Right lobe of liver (tissue), 4 donors: ENCODE measurements around the gene ZNF362.

Source experiments
- POLR2A ChIP-seq: fragments of 450-650 bp; IDR thresholded peaks from one replicate; pipeline ENCODE4 v1.6.1; 2017; ENCODE audit warnings: antibody characterized with exemption, mild to moderate bottlenecking
- TF ChIP-seq, protein P1 (sequence below), 4 donors: fragments of 200-600 bp in 3 of 4; fragments of 450-650 bp in 1 of 4; IDR thresholded peaks; one replicate each; pipeline versions ENCODE4 v1.5.1 to v1.8.0; 2016 to 2022; ENCODE audit warnings: antibody characterized with exemption in 4 of 4, mild to moderate bottlenecking in 2 of 4
- donor health status: DM: no; HTN: no; CAD: no.
- donor health status: DM: no; HTN: no; CAD: no.
- donor health status: DM: no; HTN: yes; CAD: no.

DNA sequence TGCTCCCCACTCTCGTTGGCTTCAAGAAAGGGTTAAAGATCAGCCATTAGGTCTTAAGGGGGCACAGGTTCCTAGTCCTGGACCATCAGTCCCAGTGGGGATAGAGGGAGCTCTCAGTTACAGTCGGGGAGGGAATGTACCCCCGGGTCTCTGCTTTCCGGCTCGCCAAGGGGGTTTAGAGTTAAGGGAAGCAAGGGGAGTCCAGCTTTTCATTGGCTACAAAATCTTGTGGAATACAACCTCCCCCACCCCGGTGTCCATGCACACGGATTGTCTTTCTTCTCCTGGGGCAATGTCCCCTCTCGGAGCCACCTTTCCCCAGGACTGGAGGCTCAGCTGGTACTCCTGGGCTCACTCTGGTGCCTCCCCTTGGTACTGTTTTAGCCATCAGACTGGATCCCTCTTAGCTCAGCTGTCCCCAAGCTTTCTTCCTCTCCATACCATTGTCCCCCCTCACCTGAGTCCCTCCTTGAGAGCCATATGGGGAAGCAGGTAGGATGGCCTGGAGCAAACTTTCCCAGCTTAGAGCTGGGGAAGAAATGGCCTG lies 64.4 kb downstream of the ZNF362 start, which contains the start of gene A3GALT2:
- TF ChIP-seq, protein P1, sequence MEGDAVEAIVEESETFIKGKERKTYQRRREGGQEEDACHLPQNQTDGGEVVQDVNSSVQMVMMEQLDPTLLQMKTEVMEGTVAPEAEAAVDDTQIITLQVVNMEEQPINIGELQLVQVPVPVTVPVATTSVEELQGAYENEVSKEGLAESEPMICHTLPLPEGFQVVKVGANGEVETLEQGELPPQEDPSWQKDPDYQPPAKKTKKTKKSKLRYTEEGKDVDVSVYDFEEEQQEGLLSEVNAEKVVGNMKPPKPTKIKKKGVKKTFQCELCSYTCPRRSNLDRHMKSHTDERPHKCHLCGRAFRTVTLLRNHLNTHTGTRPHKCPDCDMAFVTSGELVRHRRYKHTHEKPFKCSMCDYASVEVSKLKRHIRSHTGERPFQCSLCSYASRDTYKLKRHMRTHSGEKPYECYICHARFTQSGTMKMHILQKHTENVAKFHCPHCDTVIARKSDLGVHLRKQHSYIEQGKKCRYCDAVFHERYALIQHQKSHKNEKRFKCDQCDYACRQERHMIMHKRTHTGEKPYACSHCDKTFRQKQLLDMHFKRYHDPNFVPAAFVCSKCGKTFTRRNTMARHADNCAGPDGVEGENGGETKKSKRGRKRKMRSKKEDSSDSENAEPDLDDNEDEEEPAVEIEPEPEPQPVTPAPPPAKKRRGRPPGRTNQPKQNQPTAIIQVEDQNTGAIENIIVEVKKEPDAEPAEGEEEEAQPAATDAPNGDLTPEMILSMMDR (IDR thresholded peaks at IDR 0.05): no peak
- no peak for TF ChIP-seq POLR2A
